Measurements from ENCODE around the gene USH1C.
A peak's percentile ranks its signal among the peaks of the same experiment; 100 is the strongest.

USH1C gene

GRCh38 chr11:17544181-17544622 lies at the start of gene USH1C:
Gene USH1C, minus strand, starts transcription at chr11:17544416. Its CDS starts 109 bp downstream, at chr11:17544307.
- DNase-seq (ENCODE audit: low spot score), result peak; percentile 51

- no peak for DNase-seq (ENCODE audit: low spot score)
Measured at GRCh38 chr11:17593466-17594245, 49.4 kb upstream of the USH1C start.

GRCh38 chr11:17591293-17591692 lies 47.1 kb upstream of the USH1C start:
- DNase-seq (ENCODE audit: low spot score), result no peak

GRCh38 chr11:17590463-17590862 lies 46.2 kb upstream of the USH1C start:
- DNase-seq (ENCODE audit: low spot score), result no peak

- DNase-seq (ENCODE audit: low spot score), result no peak
Measured at GRCh38 chr11:17588721-17589120, 44.5 kb upstream of the USH1C start.

- DNase-seq (ENCODE audit: low spot score), result no peak
Measured at GRCh38 chr11:17588166-17588565, 44.0 kb upstream of the USH1C start.

GRCh38 chr11:17585911-17586695 lies 41.9 kb upstream of the USH1C start:
- no peak for DNase-seq (ENCODE audit: low spot score)

GRCh38 chr11:17581732-17582053 lies 37.5 kb upstream of the USH1C start:
- no peak for DNase-seq (ENCODE audit: low spot score)

GRCh38 chr11:17581036-17581731 lies 37.0 kb upstream of the USH1C start:
- no peak for DNase-seq (ENCODE audit: low spot score)

- no peak for DNase-seq (ENCODE audit: low spot score)
Measured at GRCh38 chr11:17580271-17580670, 36.1 kb upstream of the USH1C start.

GRCh38 chr11:17579451-17579850 lies 35.2 kb upstream of the USH1C start:
- DNase-seq (ENCODE audit: low spot score), result no peak

GRCh38 chr11:17578958-17579357 lies 34.7 kb upstream of the USH1C start:
- no peak for DNase-seq (ENCODE audit: low spot score)

GRCh38 chr11:17578296-17578695 lies 34.1 kb upstream of the USH1C start:
- DNase-seq (ENCODE audit: low spot score), result no peak

- DNase-seq (ENCODE audit: low spot score), result no peak
Measured at GRCh38 chr11:17575431-17576425, 31.5 kb upstream of the USH1C start.

- DNase-seq (ENCODE audit: low spot score), result no peak
Measured at GRCh38 chr11:17574141-17575091, 30.2 kb upstream of the USH1C start.

GRCh38 chr11:17573526-17573925 lies 29.3 kb upstream of the USH1C start:
- no peak for DNase-seq (ENCODE audit: low spot score)

- no peak for DNase-seq (ENCODE audit: low spot score)
Measured at GRCh38 chr11:17572791-17573460, 28.7 kb upstream of the USH1C start.

- no peak for DNase-seq (ENCODE audit: low spot score)
Measured at GRCh38 chr11:17572359-17572690, 28.1 kb upstream of the USH1C start.

GRCh38 chr11:17571431-17572358 lies 27.5 kb upstream of the USH1C start:
- no peak for DNase-seq (ENCODE audit: low spot score)
